Muscle of back (tissue), 11 donors: Measurements from ENCODE around the gene CORO2B. TPM values are rescaled to one million over a fixed set of nuclear protein-coding genes. Genes with fewer than 3 reads are reported as not detected.

Source experiments
- DNase-seq, 3 donors: peaks; one replicate each; pipeline versions ENCODE4 v3.0.0 to v3.0.0-alpha.2; 2013
- polyA plus RNA-seq, 10 donors: library from polyadenylated mRNA; unstranded; fragments of 120-200 nt; gene quantifications; one replicate each; pipeline ENCODE4 v1.2.1, GENCODE V29; 2013; ENCODE audit not compliant: insufficient read length in 10 of 10

The CORO2B gene
- polyA plus RNA-seq, 10 donors = 4.9 to 7.5 (median 6.0) TPM

DNA sequence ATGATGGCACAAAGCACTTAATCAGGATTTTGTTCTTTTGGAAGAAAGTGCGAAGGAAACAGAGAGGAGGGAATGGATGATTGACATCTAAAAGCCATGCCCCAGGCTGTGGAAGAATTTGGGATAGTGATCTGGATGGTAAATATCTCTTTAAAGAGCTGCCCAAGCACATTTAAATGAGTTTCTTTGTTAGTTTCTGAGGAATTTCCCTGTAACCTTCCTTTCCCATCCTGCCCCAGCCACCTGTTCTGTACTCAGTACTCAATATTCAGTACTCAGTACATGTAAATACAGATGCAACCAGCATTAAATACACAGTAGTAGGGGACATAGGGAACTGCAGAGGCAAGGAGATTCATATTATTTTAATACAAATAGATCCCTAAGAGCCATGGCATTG, 7.8 kb upstream of the CORO2B start:
- no peak for DNase-seq

DNA sequence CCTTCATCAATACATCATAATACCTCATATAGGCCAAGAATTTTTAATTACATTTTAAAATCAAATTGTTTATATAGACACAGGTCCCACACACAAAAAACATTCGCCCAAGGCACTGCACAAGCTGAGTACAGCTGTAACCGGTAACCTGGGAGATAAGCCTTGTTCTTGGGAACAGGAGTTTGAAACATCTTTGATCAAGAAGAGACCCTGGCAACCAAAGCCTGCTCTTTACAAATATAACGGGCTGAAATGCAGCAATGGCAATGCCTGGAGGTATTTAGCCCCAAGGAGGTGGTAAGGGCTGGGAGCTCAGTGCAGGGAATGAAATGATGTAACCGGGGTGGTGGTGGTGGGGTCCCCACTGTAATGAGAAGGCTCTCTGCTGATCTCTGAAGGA, 7.2 kb upstream of the CORO2B start:
- no peak for DNase-seq

GRCh38 chr15:68572309-68572708, 6.5 kb upstream of the CORO2B start:
- no peak for DNase-seq

DNA sequence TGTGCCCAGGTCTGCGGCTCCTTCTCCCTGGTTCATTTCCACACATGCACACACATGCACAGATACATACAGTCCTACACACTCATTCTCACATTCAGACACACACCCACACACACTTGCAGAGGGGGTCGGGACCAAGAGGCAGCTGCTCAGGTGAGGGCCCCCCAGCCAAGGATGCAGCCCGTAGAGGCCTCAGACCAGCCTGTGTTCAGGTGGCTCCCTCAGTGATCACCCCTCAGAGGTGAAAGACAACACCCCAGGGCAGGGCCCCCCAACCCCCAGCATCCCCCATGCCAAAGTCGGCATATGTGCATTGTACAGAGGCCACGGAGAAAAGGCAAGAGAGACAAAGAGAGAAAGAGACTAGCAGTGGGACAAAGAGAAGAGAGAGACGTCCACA, 5.9 kb upstream of the CORO2B start:
- no peak for DNase-seq

DNA sequence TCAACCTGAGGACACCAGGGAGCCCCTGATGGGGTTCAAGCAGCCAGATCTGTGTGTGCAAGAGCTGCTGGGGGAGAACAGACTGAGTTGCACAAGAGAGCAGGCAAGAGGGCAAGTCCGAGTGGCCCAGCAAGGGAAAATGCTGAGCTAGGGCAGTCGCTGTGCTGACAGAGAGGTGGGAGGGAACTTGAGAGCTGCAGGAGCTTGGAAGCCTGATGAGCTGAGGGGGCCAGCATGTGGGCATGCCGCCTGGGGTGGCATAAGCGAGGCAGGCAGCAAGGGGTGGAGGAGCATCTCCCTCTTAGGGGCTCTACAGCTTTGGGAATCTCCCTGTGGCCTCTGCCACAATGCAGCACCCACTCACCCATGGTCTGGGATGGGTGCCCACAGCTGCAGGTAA, 4.7 kb upstream of the CORO2B start:
- no peak for DNase-seq

DNA sequence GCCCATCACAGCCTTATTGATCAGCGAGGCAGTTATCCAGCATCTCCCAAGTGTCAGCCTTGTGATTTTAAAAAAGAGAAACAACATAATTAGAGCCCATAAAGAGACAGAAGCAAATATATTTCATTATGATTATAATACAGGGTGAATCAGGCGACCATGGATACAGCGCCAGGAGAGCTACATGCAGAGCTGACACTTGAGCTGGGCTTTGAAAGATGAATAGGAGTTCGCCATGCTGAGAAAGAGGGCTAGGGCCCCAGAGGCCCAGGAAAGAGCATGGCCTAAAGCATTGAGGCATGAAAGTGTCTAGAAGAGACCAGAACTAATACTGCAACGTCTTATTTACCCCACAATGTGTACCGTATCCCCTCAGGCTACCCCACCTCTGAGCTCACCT, 4.2 kb upstream of the CORO2B start:
- no peak for DNase-seq

GRCh38 chr15:68576235-68576892, 2.4 kb upstream of the CORO2B start:
- no peak for DNase-seq

DNA sequence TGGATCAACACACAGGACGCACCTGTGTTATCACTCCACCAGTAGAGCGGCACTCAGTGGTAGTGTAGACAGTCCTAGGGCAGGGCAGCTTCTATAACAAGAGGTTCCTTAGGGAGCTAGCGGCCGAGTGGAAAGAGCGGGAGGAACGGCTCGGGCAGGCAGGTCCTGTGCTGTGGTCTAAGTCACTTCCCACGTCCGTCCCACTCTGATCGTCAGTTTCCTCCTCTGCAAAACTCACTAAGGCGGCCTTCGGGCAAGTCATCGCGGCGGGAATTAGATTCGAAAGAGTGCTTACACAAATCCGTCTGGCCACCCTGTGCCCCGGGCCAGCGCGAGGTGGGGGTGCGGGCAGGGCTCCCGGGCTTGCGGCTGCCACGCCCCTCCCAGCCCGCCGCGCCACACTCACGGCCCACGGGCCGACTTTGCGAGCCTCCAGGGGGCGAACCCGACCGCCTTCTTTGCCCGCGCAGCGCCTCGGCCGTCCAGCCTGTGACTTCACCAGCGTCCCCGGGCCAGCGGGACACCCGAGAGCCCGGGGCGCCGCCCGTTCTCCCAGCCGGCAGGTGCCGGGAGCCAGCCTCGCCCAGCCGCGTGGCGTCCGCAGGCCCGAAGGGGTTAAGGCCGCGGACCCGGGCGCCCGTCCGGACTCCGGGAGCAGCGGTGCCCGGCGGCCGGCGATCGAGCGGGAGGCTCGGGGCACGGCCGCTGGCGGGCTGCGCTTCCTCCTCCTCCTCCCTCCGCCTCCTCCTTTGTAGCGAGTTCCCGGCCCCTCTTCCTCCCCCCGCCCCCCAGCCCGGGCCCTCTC, 416 bp upstream of the CORO2B start:
- peak; percentile 41 to 85 (median 70) for DNase-seq

DNA sequence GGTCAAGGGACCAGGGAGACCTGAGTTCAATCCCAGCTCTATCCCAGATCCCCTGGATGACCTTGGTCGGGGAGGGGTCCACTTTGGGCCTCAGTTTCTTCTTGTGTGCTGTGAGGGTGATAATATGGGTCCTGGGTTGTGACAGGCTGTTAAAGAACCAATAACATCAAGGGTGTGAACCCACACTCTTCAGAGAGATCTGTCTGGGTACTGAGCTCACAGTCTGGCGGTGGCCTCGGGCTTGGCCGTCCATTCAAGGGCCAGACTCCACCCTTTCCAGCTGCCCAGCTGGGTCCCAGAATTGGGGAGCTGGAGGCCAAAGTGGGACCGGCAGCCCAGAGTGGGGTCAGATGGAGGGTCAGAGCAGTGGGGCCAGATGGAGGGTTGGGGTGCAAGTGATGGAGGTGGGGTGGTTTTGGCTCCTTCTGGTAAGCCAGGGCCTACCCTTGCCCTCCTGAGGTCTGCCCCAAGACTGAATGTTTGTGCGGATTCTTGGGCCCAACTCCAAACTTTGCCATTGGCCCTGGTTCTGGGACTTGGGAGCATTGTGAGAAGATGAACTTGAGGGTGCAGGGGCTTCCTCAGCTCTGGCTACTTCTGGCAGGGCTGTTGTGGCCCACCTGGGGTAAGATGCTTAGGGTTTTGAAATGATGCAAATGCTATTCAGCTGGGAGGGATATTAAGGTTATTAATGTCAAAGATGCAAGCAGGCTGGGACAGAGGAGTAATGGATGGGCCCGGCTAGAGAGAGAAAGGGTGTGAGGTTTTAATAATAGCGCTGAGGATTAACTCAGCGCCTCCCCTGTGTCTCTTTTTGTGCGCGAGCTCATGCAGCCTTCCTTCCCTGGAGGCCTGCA, 1.5 kb downstream of the CORO2B start:
- peak in 1 of 3 donors; percentile 22 for DNase-seq

DNA sequence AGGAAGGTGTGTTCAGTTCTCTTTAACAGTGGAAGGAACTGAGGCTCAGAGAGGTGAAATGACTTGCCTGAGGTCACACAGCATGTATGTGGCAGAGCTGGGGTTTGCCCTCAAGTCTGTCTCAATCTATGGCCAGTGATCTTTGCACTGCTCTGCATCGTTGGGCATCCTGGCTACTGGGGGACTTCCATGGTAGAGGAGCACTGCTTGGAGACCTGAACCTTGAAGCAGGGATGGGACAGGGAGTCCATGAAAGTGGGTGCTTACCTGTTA, 2.0 kb downstream of the CORO2B start:
- DNase-seq = no peak

GRCh38 chr15:68581725-68582124, 2.9 kb downstream of the CORO2B start:
- DNase-seq = no peak

- DNase-seq = no peak
Observed at GRCh38 chr15:68582236-68582635, 3.4 kb downstream of the CORO2B start.

GRCh38 chr15:68582864-68583263, 4.1 kb downstream of the CORO2B start:
- DNase-seq = no peak

DNA sequence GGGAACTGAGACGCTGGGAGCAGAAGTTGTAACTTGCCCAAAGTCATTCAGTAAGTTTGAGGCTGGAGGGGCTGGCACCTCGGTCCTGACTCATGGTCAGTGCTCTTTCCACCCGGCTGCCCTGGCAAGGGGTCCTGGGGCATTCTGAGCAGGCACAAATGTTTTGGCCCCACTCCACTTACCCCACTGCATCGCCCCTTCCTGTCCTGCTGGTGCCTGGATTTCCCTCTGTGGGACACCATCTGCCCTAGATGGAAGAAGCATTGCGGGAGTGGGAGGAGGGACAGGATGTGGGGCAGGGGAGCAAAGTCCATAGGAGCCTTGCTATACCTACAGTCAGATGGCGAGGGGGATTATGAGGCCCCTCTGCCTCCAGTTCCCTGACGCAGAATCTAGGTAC, 4.5 kb downstream of the CORO2B start:
- no peak for DNase-seq

DNA sequence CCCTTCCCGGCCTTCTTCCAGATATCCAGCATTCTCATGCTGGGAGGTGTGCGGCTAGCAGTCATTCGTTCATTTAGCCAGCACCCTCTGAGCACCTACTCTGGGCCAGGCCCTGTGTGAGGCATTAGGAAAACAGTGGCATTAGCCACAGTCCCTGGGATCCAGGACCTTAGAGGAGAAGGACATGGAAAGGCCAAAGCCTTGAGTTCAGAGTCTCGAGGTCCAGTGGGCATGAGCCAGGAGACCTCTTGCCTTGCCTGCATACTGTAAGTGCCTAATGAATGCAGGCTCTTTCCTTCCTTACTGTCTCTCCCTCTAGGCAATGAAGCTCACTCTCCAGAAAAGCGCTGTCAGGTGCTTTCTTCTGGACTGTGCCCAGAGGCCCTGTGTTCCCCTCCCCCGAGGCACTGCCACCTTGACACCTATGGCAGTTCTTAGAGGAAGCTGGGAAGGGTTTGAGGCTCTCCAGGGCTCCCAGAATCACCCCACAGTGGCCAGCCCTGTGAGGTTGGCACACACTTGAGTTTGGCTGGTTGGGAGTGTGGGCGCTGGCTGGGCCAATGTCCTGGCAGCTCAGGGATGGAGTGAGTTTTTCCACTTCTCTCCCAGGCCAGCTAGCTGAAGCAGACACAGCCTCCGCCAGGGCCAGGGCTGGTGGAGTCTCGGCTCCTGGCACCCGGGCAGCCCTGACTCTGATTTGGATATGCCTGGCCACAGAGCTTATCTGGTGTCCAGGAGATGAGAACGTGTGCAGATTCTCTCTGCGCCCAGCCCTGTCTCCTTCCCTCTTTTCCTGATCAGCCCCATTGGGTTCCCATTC, 5.4 kb downstream of the CORO2B start:
- no peak for DNase-seq

DNA sequence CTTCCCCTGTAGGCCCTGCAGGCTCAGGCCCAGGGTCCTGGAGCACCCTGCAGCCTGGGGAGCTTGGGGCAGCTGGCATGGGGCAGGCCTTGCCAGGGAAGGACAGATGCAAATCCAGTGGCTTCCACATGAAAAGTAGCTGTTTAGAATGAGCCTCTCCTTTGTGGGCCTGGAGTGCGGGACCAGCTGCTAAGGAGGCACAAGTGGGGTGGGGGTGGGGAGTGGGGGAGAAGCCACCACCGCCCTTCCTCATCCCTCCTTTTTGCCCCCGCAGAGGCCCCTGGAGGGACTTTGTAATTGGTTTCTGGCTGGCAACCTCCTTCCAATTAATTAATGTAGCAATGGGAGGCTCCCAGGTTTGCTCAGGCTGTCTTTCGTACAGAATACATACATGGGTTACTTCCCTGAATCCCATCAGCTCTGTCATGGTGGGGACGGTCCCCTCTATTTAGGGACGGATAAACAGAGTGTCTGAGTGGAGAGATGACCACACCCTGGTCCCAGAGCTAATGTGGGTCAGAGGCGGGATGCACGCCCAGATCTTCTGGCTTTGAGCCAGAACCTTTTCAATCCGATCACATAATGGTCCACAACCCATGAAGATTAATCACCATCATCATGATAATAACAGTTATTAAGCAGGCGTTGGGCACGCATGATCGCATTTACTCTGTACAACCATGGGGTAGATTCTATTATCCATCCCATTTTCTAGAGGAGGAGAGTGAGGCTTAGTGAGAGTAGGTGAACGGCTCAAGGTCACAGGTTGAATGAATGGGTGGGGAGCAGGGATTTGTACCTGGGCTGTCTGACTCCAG, 6.2 kb downstream of the CORO2B start:
- DNase-seq = no peak

- DNase-seq = no peak
Observed at GRCh38 chr15:68585574-68586273, 6.9 kb downstream of the CORO2B start.

- DNase-seq = peak in 1 of 3 donors; percentile 36
Observed at GRCh38 chr15:68586274-68586961, 7.6 kb downstream of the CORO2B start.

DNA sequence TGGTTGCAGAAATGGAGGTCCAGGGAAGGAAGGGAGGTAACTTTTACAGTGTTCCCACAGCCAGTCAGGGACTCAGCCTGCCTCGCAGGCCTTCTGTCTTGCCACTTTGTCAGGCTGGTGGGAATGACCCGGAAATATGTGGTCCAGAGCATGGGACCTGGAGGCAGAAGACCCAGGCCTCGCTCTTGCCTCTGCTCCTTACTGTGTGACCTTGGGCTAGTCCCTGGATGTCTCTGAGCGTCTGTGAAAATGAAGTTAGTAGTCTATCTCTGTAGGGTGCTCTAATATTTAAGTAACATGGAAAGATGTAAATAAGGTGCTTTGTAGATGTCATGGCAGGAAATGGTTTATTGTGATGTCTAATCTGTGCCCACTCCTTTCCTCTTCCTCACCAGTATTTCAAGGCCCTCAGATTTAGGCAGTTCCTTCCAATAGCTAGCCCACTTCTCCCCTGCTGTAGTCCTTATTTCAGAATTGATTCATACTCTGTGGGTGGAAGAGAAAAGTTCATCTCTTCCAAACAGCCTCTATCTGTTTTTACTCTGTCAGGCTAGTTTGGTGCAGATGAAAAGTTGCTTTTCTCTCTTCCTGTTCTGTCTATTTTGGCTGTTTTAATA, 9.1 kb downstream of the CORO2B start:
- no peak for DNase-seq
